Aorta (tissue), 4 donors: ENCODE results near the gene GOLGA8O. TPM values are rescaled to one million over a fixed set of nuclear protein-coding genes. Genes with fewer than 3 reads are reported as not detected.

ENCODE experiments used
- polyA plus RNA-seq, 2 donors: library from polyadenylated mRNA; stranded (reverse); fragments of 200-250 nt; gene quantifications; one replicate each; pipeline ENCODE4 v1.2.3, GENCODE V29; 2013
- total RNA-seq, 2 donors: library from RNA; stranded (reverse); fragmentation: NEBNext Ultra II Directional; extraction: Animal tissue kit (Norgen Biotek cat#: 25700); gene quantifications; one replicate each; pipeline ENCODE4 v1.2.1, GENCODE V29; 2021
- donor health status: healthy with polysubstance abuse.
- donor health status: Bipolar disorder and iron deficiency.
- donor health status: DM: no; HTN: no; CAD: no.
- donor health status: DM: yes; HTN: yes; CAD: no.

The GOLGA8O gene
- total and polyA plus RNA-seq, 4 donors = 1.4 to 13.0 (median 3.0) TPM

Other genes with a start within 250 kb of the GOLGA8O start
- gene GOLGA8K, start 52.3 kb downstream of the GOLGA8O start, total RNA-seq = 1 to 10 TPM; 3.1 to 10.0 TPM
- gene GOLGA8K, start 52.3 kb downstream of the GOLGA8O start, polyA plus RNA-seq = 1 to 10 TPM in 1 of 2 donors, under 1 TPM in 1; 0.63 to 1.5 TPM
- 10 to 100 TPM; 18.1 to 38.9 TPM for gene GOLGA8N, start 137.8 kb upstream of the GOLGA8O start, total RNA-seq
- 10 to 100 TPM in 1 of 2 donors, 1 to 10 TPM in 1; 2.1 to 17.8 TPM for gene GOLGA8N, start 137.8 kb upstream of the GOLGA8O start, polyA plus RNA-seq
- 1 to 10 TPM; 2.8 to 4.3 TPM for gene ARHGAP11A, start 159.9 kb upstream of the GOLGA8O start, total RNA-seq
- 1 to 10 TPM; 1.1 to 5.0 TPM for gene ARHGAP11A, start 159.9 kb upstream of the GOLGA8O start, polyA plus RNA-seq
- gene SCG5, start 186.1 kb upstream of the GOLGA8O start, total RNA-seq = 1 to 10 TPM; 2.6 to 3.9 TPM
- 1 to 10 TPM; 2.1 to 5.6 TPM for gene SCG5, start 186.1 kb upstream of the GOLGA8O start, polyA plus RNA-seq